Measurements from ENCODE around the gene ZNF25.

Gene ZNF25

GRCh38 chr10:38007991-38008390 is 31.5 kb upstream of the ZNF25 start:
- no peak for TF ChIP-seq RARB (CRISPR knock-in tag; IDR thresholded peaks at IDR 0.05)
- no peak for TF ChIP-seq OSR1 (CRISPR knock-in tag; IDR thresholded peaks at IDR 0.05)
- TF ChIP-seq TOX (CRISPR knock-in tag; IDR thresholded peaks at IDR 0.05; ENCODE audit: borderline replicate concordance) = no peak
- TF ChIP-seq BACH2 (CRISPR knock-in tag; IDR thresholded peaks at IDR 0.05; ENCODE audit: borderline replicate concordance) = no peak
- TF ChIP-seq PATZ1 (CRISPR knock-in tag; IDR thresholded peaks at IDR 0.05; ENCODE audit: borderline replicate concordance) = no peak
- no peak for TF ChIP-seq ESRRG (CRISPR knock-in tag; IDR thresholded peaks at IDR 0.05)
- TF ChIP-seq, protein P1, sequence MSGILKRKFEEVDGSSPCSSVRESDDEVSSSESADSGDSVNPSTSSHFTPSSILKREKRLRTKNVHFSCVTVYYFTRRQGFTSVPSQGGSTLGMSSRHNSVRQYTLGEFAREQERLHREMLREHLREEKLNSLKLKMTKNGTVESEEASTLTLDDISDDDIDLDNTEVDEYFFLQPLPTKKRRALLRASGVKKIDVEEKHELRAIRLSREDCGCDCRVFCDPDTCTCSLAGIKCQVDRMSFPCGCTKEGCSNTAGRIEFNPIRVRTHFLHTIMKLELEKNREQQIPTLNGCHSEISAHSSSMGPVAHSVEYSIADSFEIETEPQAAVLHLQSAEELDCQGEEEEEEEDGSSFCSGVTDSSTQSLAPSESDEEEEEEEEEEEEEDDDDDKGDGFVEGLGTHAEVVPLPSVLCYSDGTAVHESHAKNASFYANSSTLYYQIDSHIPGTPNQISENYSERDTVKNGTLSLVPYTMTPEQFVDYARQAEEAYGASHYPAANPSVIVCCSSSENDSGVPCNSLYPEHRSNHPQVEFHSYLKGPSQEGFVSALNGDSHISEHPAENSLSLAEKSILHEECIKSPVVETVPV (CRISPR knock-in tag; IDR thresholded peaks at IDR 0.05) = no peak
- TF ChIP-seq SNAI2 (CRISPR knock-in tag; IDR thresholded peaks at IDR 0.05) = no peak
- no peak for TF ChIP-seq TSHZ2 (CRISPR knock-in tag; IDR thresholded peaks at IDR 0.05)
- TF ChIP-seq PPARA (CRISPR knock-in tag; IDR thresholded peaks at IDR 0.05; ENCODE audit: borderline replicate concordance) = no peak
- no peak for TF ChIP-seq ARNTL (CRISPR knock-in tag; IDR thresholded peaks at IDR 0.05; ENCODE audit: borderline replicate concordance, low read depth)
- no peak for TF ChIP-seq ZC3H10 (CRISPR knock-in tag; IDR thresholded peaks at IDR 0.05)
- no peak for TF ChIP-seq ZNF565 (CRISPR knock-in tag; conservative IDR thresholded peaks at IDR 0.05; ENCODE audit: low read depth)
- TF ChIP-seq CREB5 (CRISPR knock-in tag; IDR thresholded peaks at IDR 0.05; ENCODE audit: low read depth) = no peak
- TF ChIP-seq ISL1 (CRISPR knock-in tag; IDR thresholded peaks at IDR 0.05) = no peak

GRCh38 chr10:38007551-38007950 is 31.1 kb upstream of the ZNF25 start:
- TF ChIP-seq ZNF565 (CRISPR knock-in tag; conservative IDR thresholded peaks at IDR 0.05; ENCODE audit: low read depth) (no peak), CREB5 (CRISPR knock-in tag; IDR thresholded peaks at IDR 0.05; ENCODE audit: low read depth) (no peak), ZFP30 (CRISPR knock-in tag; IDR thresholded peaks at IDR 0.05) (no peak), POU6F1 (CRISPR knock-in tag; IDR thresholded peaks at IDR 0.05; ENCODE audit: borderline replicate concordance, low read depth) (no peak), ISL1 (CRISPR knock-in tag; IDR thresholded peaks at IDR 0.05) (no peak), ZNF70 (CRISPR knock-in tag; IDR thresholded peaks at IDR 0.05) (no peak), BACH2 (CRISPR knock-in tag; IDR thresholded peaks at IDR 0.05; ENCODE audit: borderline replicate concordance) (no peak), ESRRG (CRISPR knock-in tag; IDR thresholded peaks at IDR 0.05) (no peak), CSDC2 (CRISPR knock-in tag; IDR thresholded peaks at IDR 0.05) (no peak), OSR1 (CRISPR knock-in tag; IDR thresholded peaks at IDR 0.05) (no peak), SNAI2 (CRISPR knock-in tag; IDR thresholded peaks at IDR 0.05) (no peak), ZFP3 (CRISPR knock-in tag; IDR thresholded peaks at IDR 0.05) (no peak), ARNTL (CRISPR knock-in tag; IDR thresholded peaks at IDR 0.05; ENCODE audit: borderline replicate concordance, low read depth) (no peak), ZC3H10 (CRISPR knock-in tag; IDR thresholded peaks at IDR 0.05) (no peak)

More at GRCh38 chr10:38007991-38008390, 31.5 kb upstream of the ZNF25 start:
- no peak for ATAC-seq

More at GRCh38 chr10:38007551-38007950, 31.1 kb upstream of the ZNF25 start:
- no peak for ATAC-seq

Measured in SK-N-SH treated with all-trans-retinoic acid at 6 μM for 48 hours (cell line).